ENCODE measurements around the gene HMX1.

DNA sequence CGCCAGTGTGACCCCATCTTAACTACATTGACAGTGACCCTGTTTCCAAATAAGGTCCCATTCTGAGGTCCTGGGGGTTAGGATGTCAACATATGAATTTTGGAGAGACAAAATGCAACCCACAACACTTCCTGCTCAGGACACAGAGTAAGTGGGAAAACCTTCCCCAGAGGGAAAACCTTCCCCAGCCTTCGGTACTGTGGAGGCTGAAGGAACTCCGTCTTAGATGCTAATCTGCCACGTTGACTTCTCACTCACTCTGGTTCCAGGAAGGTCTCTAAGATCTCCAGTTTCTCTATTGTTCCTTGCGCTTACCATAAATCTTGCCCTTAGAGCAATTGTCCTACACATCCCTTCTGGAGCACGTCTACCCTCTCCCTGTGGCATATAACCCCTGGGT, 29.7 kb upstream of the HMX1 start:
- TF ChIP-seq, protein P1, sequence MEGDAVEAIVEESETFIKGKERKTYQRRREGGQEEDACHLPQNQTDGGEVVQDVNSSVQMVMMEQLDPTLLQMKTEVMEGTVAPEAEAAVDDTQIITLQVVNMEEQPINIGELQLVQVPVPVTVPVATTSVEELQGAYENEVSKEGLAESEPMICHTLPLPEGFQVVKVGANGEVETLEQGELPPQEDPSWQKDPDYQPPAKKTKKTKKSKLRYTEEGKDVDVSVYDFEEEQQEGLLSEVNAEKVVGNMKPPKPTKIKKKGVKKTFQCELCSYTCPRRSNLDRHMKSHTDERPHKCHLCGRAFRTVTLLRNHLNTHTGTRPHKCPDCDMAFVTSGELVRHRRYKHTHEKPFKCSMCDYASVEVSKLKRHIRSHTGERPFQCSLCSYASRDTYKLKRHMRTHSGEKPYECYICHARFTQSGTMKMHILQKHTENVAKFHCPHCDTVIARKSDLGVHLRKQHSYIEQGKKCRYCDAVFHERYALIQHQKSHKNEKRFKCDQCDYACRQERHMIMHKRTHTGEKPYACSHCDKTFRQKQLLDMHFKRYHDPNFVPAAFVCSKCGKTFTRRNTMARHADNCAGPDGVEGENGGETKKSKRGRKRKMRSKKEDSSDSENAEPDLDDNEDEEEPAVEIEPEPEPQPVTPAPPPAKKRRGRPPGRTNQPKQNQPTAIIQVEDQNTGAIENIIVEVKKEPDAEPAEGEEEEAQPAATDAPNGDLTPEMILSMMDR (IDR thresholded peaks at IDR 0.05; ENCODE audit: poor library complexity), result no peak
- TF ChIP-seq EZH2 (IDR thresholded peaks at IDR 0.05; ENCODE audit: borderline replicate concordance), result no peak

Data from hepatocyte (in vitro differentiated cells).